Astrocyte (in vitro differentiated cells and primary cell): ENCODE results near the gene TUNAR. TPM values are rescaled to one million over a fixed set of nuclear protein-coding genes. Genes with fewer than 3 reads are reported as not detected.

Experiments used
- DNase-seq: peaks from one replicate; pipeline ENCODE4 v3.0.0-alpha.2; 2010; ENCODE audit warnings: low read depth
- FAIRE-seq: peaks from 2 replicates; lab custom pipeline; 2011; peaks lifted over from hg19 to GRCh38; lab: Jason Lieb, UNC
- H2AFZ ChIP-seq: 2 replicates; pipeline ENCODE4 v1.6.0; 2012; ENCODE audit warnings: low read depth, low read length, inconsistent platforms
- H3K27ac ChIP-seq: 2 replicates; pipeline ENCODE4 v1.5.1; 2011; ENCODE audit warnings: low read depth, low read length, inconsistent platforms
- H3K27me3 ChIP-seq: 2 replicates; pipeline ENCODE4 v1.6.0; 2011; ENCODE audit warnings: low read length, inconsistent platforms; ENCODE audit not compliant: insufficient read depth
- H3K36me3 ChIP-seq: 2 replicates; pipeline ENCODE4 v1.5.1; 2011; ENCODE audit warnings: low read length, inconsistent platforms; ENCODE audit not compliant: insufficient read depth
- H3K4me1 ChIP-seq: 2 replicates; pipeline ENCODE4 v1.5.1; 2011; ENCODE audit warnings: low read length, inconsistent platforms; ENCODE audit not compliant: insufficient read depth
- H3K4me2 ChIP-seq: 2 replicates; pipeline ENCODE4 v1.6.0; 2012; ENCODE audit warnings: low read length, inconsistent platforms
- H3K4me3 ChIP-seq: 2 replicates; pipeline ENCODE4 v1.5.1; 2011; ENCODE audit warnings: low read depth, mild to moderate bottlenecking, low read length, inconsistent platforms; ENCODE audit not compliant: insufficient read depth
- H3K79me2 ChIP-seq: 2 replicates; pipeline ENCODE4 v1.6.0; 2012; ENCODE audit warnings: mild to moderate bottlenecking, low read length, inconsistent platforms; ENCODE audit not compliant: insufficient read depth
- H3K9ac ChIP-seq: 2 replicates; pipeline ENCODE4 v1.6.0; 2012; ENCODE audit warnings: mild to moderate bottlenecking, low read length, inconsistent platforms
- H3K9me3 ChIP-seq: 2 replicates; pipeline ENCODE4 v1.5.1; 2012; ENCODE audit warnings: low read depth, mild to moderate bottlenecking, low read length, inconsistent platforms; ENCODE audit not compliant: insufficient read depth
- H4K20me1 ChIP-seq: 2 replicates; pipeline ENCODE4 v1.6.0; 2012; ENCODE audit warnings: low read length, inconsistent platforms; ENCODE audit not compliant: insufficient read depth
- H3K27ac Mint-ChIP-seq: one replicate; pipeline ENCODE4 v1.8.0; 2021; ENCODE audit warnings: mild to moderate bottlenecking, mixed read lengths; ENCODE audit not compliant: unreplicated experiment
- H3K27me3 Mint-ChIP-seq: one replicate; pipeline ENCODE4 v1.8.0; 2021; ENCODE audit warnings: low read depth, mixed read lengths; ENCODE audit not compliant: unreplicated experiment
- H3K36me3 Mint-ChIP-seq: one replicate; pipeline ENCODE4 v1.8.0; 2021; ENCODE audit warnings: low read depth, mixed read lengths; ENCODE audit not compliant: unreplicated experiment
- H3K4me1 Mint-ChIP-seq: one replicate; pipeline ENCODE4 v1.8.0; 2021; ENCODE audit warnings: low read depth, mixed read lengths; ENCODE audit not compliant: unreplicated experiment
- H3K4me3 Mint-ChIP-seq: one replicate; pipeline ENCODE4 v1.8.0; 2021; ENCODE audit warnings: mild to moderate bottlenecking, moderate library complexity, mixed read lengths; ENCODE audit not compliant: unreplicated experiment
- H3K9me3 Mint-ChIP-seq: one replicate; pipeline ENCODE4 v1.8.0; 2021; ENCODE audit warnings: mild to moderate bottlenecking, mixed read lengths; ENCODE audit not compliant: unreplicated experiment
- EZH2 ChIP-seq: IDR thresholded peaks from 2 replicates; pipeline ENCODE4 v1.6.1; 2012; ENCODE audit warnings: mild to moderate bottlenecking, low read length, inconsistent platforms; ENCODE audit not compliant: insufficient read depth
- total RNA-seq: library from RNA; stranded (reverse); gene quantifications from 2 replicates; pipeline ENCODE4 v1.2.1, GENCODE V29; 2021
- TF ChIP-seq, protein P1 (sequence below): IDR thresholded peaks from 2 replicates; pipeline ENCODE4 v1.5.1; 2011; ENCODE audit warnings: low read depth, mild to moderate bottlenecking, inconsistent platforms, low read length, moderate library complexity; ENCODE audit not compliant: insufficient read depth

The TUNAR gene
- total RNA-seq, 1 donor from 2014 or later, result 1.0 TPM

DNA sequence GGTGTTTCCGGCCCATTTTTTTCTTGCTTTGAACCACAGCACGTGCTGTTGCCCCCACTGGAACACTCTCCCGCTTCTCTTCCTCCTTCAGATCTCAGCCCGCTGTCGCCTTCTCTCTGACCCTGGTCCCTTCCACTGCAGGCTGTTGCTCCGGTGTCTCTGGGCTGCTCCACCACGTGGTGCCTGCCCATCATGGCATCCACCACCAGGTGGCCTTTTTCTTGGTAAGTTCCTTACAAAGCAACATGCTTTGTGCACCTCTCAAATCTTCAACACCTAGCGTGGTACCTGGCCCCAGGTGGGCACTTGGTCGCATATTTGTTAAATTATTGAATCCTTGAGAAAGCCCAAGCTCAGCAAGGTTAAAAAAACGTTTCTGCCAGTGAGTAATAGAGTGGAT lies 19.1 kb downstream of the TUNAR start:
- Histone ChIP-seq H3K4me3 (no peak overlapping the region), H3K4me1 (peaks cover 17% of the 10 kb centered on the region), H4K20me1 (no peaks in the 10 kb centered on the region), H3K4me2 (no peak overlapping the region), H3K36me3 (no peaks in the 10 kb centered on the region), H3K27ac (no peak overlapping the region), H3K79me2 (no peaks in the 10 kb centered on the region), H3K9ac (no peak overlapping the region), H3K27me3 (peaks cover 3% of the 10 kb centered on the region), H3K9me3 (peaks cover 5% of the 10 kb centered on the region), H2AFZ (no peak overlapping the region)
- peaks cover 5% of the 10 kb centered on the region for H3K4me1 Mint-ChIP-seq
- peaks cover 2% of the 10 kb centered on the region for H3K36me3 Mint-ChIP-seq
- H3K4me3 Mint-ChIP-seq, result no peak overlapping the region
- no peak overlapping the region for H3K27ac Mint-ChIP-seq
- DNase-seq (no peak), FAIRE-seq (no peak)
- no peaks in the 10 kb centered on the region for H3K9me3 Mint-ChIP-seq
- TF ChIP-seq EZH2, result no peak
- TF ChIP-seq, protein P1, sequence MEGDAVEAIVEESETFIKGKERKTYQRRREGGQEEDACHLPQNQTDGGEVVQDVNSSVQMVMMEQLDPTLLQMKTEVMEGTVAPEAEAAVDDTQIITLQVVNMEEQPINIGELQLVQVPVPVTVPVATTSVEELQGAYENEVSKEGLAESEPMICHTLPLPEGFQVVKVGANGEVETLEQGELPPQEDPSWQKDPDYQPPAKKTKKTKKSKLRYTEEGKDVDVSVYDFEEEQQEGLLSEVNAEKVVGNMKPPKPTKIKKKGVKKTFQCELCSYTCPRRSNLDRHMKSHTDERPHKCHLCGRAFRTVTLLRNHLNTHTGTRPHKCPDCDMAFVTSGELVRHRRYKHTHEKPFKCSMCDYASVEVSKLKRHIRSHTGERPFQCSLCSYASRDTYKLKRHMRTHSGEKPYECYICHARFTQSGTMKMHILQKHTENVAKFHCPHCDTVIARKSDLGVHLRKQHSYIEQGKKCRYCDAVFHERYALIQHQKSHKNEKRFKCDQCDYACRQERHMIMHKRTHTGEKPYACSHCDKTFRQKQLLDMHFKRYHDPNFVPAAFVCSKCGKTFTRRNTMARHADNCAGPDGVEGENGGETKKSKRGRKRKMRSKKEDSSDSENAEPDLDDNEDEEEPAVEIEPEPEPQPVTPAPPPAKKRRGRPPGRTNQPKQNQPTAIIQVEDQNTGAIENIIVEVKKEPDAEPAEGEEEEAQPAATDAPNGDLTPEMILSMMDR, result peak; percentile 13
- peaks cover 31% of the 10 kb centered on the region for H3K27me3 Mint-ChIP-seq

DNA sequence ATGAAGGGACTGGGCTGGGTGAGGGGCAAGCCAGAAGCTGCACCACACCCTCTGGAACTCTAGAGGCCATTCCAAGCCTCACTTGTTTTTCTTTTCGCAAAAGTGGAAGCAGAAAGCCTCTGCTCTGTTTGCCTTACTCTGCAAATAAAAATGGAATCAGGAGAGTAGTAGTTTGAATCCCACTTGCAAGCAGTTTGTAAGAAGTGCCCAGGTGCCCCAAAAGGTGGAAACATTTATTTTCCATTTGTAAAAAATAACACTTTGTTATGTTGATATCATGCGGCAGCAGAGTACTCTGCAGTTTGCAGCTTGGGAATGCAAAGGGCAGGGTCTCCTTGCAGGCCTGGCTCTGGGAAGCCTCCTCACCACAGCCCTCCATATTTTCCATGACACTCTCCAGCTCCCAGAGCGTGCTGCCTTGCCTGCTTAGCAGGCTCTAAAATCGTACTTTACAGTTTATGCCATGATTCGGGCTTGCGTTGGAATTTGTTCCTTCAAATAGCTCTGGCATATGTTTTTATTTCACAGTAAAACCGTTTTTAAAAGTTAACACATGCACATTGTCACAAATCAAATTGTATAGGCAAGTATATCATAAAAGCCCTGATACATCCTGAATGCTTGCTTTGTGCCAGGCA lies 20.0 kb downstream of the TUNAR start:
- FAIRE-seq (no peak), DNase-seq (no peak)
- H3K27me3 Mint-ChIP-seq, result peaks cover 36% of the 10 kb centered on the region
- no peak overlapping the region for H3K9ac ChIP-seq
- TF ChIP-seq EZH2, result no peak
- TF ChIP-seq, protein P1, result no peak
- H3K27ac ChIP-seq, result no peak overlapping the region
- H3K9me3 ChIP-seq, result peaks cover 5% of the 10 kb centered on the region
- H3K4me1 ChIP-seq, result peaks cover 12% of the 10 kb centered on the region
- no peak overlapping the region for H2AFZ ChIP-seq
- H3K27ac Mint-ChIP-seq, result no peak overlapping the region
- H3K4me2 ChIP-seq, result no peak overlapping the region
- H3K27me3 ChIP-seq, result peaks cover 3% of the 10 kb centered on the region
- H3K9me3 Mint-ChIP-seq, result no peaks in the 10 kb centered on the region
- no peaks in the 10 kb centered on the region for H4K20me1 ChIP-seq
- H3K4me3 ChIP-seq, result no peak overlapping the region
- H3K36me3 Mint-ChIP-seq, result peaks cover 2% of the 10 kb centered on the region
- no peak overlapping the region for H3K4me3 Mint-ChIP-seq
- H3K4me1 Mint-ChIP-seq, result peaks cover 7% of the 10 kb centered on the region
- H3K36me3 ChIP-seq, result no peaks in the 10 kb centered on the region
- no peaks in the 10 kb centered on the region for H3K79me2 ChIP-seq

DNA sequence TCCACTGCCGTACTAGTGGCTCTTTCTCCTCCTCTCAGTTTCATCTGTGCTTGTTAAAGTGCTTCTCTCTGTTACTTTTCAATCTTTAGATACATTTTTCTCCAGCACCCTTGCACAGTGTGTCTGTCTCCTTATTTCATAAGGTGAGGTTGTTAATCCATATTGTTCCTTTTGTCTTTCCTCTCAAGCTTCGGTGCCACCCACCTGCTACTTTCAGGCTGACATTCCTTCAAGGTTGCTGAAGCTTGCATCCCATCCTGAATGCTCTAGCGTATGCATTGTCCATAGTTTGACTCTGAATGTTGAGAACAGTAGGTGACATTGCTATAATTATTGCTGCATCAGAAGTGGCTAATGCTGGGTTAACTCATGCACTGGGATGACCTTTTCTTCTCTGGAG lies 20.6 kb downstream of the TUNAR start:
- Histone ChIP-seq H3K79me2 (no peaks in the 10 kb centered on the region), H3K4me1 (peaks cover 8% of the 10 kb centered on the region), H3K4me3 (no peak overlapping the region), H4K20me1 (no peaks in the 10 kb centered on the region), H3K27ac (no peak overlapping the region), H3K4me2 (no peak overlapping the region), H3K9ac (no peak overlapping the region), H2AFZ (no peak overlapping the region), H3K9me3 (peaks cover 5% of the 10 kb centered on the region), H3K36me3 (no peaks in the 10 kb centered on the region), H3K27me3 (peaks cover 3% of the 10 kb centered on the region)
- no peaks in the 10 kb centered on the region for H3K9me3 Mint-ChIP-seq
- H3K27ac Mint-ChIP-seq, result no peak overlapping the region
- TF ChIP-seq, protein P1, result no peak
- no peak for TF ChIP-seq EZH2
- DNase-seq, result no peak
- no peak for FAIRE-seq
- H3K27me3 Mint-ChIP-seq, result peaks cover 36% of the 10 kb centered on the region
- H3K36me3 Mint-ChIP-seq, result peaks cover 2% of the 10 kb centered on the region
- H3K4me3 Mint-ChIP-seq, result no peak overlapping the region
- H3K4me1 Mint-ChIP-seq, result peaks cover 4% of the 10 kb centered on the region
